NCI-H2227 (cell line): Measurements from ENCODE around the gene MEGF11.
"Not testable (repeated sequence)": the region's sequence is repeated elsewhere in the genome, so short reads cannot be mapped to it uniquely, and the experiment has no call there.

Experiments
- DNase-seq: peaks from one replicate; lab custom pipeline; 2025; ENCODE audit not compliant: unreplicated experiment; lab: John Stamatoyannopoulos, UW

MEGF11 gene

DNA sequence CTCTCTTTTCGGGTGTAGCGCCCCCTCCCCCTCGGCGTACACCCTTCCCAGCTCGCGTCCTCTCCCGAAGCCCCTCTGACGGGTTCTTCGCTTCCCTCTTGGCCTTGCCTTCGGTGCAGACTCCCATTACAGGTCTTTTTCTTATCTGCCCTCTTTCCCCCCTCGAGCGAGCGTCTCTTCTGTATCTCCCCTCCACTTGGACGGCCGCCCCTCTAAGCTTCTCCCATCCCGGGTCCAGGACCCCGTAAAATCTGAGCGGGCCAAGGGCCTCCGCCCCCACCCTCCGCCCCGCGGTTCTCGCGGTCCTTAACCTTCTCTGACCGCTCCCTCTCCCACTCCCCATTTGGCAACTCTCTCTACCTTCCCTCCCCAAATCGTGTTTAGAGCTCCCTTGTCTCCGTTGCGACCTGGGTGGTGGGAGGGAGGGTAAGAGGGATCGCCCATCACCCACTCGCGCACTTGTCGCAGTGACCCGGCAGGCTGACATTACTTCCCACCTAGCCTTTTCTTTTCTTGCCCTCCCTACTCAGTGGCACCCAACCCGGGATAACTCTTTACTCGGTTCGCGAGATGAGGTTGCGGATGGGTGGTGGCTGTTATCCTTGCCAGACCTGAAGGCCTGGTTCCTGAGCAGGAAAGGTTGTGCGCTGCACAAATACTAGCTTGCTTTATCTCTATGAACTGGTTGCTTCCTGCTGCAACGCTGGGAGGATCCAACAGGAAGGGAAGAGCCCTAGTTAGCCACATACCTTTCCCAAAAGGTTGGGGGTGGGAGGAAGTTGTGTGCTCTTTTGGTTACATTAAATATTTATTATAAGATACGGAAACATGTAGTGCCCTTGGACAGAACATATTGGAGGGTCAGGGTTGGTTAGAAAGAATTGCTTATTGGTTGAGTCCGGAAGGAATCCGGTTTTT is 383.3 kb downstream of the MEGF11 start:
- peak; percentile 10 for DNase-seq

DNA sequence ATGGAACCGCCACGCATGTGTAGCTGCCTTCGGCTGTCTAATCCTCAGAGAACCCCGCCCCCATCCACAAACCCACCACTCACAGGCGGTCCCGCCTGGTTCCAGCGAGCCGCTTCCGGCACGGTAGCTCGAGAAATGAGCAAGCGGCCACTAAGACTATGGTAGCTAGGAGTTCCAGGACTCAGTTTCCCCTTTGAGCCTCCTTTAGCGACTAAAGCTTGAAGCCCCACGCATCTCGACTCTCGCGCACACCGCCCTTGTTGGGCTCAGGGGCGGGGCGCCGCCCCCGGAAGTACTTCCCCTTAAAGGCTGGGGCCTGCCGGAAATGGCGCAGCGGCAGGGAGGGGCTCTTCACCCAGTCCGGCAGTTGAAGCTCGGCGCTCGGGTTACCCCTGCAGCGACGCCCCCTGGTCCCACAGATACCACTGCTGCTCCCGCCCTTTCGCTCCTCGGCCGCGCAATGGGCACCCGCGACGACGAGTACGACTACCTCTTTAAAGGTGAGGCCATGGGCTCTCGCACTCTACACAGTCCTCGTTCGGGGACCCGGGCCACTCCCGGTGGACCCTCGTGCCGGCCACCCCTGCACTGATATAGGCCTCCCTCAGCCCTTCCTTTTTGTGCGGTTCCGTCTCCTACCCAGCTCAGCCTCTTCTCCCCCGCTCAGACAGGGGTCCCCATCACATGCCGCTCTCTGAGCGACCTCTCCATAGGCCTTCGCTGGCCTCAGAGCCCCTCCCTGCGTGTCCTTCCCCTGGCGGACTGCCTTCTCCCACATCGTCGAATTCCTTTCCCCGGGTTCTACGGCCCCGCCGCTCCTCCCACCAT is 384.2 kb downstream of the MEGF11 start, which contains the start of gene RAB11A:
Gene RAB11A (plus strand): TSS at position 366 of the 828 bp plus-strand sequence. CDS start 95 bp downstream, at position 461.
- peak; percentile 92 for DNase-seq

DNA sequence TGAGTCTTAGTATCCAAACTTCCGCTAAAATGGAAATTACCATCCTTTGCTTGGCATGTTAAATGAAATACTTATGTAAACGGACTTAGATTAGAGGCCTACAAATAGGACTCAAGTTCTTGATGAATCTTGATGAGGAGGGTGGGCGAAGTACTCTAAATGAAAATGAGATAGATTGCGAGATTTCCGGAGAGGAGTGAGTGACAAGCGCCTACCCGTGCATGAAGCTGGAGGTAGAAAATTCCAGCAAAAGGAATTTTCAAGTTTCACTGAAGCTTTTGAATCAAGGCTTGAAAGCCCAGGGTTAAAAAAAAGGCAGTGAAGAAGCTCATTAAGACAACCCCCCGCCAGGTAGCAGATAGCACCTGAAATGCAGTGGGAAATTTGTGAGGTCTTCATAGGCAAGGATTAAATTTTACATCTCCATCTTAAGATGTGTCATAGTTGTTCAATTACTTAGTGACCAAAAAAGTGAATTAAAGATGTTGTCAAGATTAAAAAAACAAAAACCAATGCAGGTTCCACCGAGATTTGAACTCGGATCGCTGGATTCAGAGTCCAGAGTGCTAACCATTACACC is 384.9 kb downstream of the MEGF11 start:
- DNase-seq: peak; percentile 19

DNA sequence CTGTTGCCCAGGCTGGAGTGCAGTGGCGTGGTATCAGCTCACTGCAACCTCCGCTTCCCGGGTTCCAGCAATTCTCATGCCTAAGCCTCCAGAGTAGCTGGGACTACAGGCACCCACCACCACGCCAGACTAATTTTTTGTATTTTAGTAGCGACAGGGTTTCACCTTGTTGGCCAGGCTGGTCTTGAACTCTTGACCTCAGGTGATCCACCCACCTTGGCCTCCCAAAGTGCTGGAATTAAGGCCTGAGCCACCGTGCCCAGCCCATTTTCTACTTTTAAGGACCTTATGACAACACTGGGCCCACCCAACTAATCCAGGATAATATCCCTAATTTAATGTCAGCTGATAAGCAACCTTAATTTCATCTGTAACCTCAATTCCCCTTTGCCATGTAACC is 385.6 kb downstream of the MEGF11 start:
- not testable (repeated sequence) for DNase-seq

DNA sequence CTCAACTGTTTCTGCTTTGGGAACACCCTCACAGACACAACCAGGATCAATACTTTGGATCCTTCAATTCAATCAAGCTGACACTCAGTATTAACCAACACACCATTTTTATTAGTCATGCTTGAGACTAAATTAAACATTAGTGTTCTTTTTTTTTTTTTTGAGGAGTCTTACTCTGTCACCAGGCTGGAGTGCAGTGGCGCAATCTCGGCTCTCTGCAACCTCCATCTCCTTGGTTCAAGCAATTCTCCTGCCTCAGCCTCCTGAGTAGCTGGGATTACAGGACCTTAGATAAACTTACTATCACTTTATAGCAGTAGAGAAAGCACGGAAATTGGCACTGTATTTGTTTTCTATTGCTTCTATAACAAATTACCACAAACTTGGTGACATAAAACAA is 386.3 kb downstream of the MEGF11 start:
- no peak for DNase-seq

DNA sequence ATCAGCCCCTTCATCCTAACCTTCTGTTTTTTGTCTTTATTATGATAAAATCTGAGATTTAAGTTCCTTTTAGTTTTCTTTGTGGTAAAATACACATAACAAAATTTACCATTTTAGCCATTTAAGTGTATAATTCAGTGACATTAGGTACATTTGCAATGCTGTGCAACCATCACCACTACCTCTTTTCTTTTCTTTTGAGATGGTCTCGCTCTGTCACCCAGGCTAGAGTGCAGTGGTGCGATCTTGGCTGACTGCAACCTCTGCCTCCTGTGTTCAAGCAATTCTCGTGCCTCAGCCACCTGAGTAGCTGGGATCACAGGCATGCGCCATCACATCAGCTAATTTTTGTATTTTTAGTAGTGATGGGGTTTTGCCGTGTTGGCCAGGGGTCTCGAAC is 390.4 kb downstream of the MEGF11 start:
- no peak for DNase-seq

DNA sequence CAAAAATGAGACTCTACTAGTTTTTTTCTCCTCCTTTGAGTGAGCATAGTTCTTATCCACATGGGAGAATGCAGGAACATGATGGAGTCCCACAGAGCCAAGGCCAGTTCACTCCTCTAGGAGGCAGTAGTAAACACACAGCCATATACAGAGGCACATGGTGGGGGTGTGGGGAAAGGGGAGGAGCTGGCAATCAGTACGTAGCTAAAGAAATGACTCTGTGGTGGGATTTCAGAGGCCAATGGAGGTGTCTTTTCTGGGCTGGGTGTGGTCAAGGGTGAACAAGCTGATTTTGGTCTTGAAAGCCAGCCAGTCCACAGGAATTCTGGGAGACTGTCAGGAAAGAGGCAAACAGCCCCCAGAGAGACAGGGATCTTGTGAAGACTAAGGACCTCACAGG is 390.9 kb downstream of the MEGF11 start:
- DNase-seq: peak; percentile 69

DNA sequence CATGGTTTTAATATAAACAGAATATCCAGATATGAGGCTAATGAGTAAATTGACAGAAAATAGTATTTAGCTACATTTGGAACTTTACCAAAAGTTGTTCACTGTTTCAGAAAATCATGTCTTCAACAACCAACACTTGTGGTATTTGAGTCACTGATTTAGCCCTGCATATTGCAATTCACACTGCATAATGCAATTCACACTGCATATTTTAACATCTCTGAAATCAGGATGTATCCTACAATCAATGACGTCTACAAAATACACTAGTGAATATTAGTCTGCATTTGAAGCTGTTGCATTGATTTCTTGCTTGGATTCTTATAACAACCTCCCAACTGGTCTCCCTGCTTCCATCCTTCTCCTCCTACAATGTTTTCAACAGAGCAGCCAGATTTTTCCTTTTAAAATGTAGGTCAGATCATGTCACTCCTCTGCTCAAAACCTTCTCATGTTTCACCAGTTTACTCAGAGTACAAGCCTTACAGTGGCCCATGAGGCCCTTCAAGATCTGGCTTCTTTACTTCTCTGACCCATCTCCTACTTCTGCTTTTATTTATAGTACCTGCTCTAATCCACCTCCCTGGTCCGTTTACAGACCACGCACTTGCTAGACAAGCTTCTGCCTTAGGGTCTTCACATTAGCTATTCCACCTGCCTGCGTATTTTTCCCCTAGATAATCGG is 395.7 kb downstream of the MEGF11 start:
- DNase-seq: no peak

DNA sequence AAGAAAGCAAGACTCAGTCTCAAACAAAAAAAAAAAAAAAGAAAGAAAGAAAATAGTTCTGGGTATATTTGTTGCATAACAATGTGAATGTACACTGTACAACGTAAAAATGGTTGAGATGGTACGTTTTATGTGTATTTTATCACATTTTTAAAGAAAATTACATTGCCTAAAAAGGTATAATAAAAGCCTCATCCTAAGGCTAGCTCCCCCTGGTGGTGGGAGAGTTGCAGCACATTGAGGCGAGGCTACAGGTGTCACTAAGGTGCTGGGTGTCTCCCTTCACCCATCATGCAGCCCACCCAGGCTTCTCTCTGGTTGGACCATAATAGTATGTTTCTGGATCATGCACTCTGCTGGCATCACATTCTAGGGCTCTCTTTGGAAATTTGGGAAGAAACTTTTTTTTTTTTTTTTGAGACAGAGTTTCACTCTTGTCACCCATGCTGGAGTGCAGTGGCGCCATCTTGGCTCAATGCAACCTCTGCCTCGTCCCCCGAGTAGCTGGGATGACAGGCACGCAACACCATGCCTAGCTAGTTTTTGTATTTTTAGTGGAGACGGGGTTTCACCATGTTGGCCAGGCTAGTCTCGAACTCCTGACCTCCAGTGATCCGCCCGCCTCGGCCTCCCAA is 396.6 kb downstream of the MEGF11 start:
- DNase-seq: peak; percentile 69

DNA sequence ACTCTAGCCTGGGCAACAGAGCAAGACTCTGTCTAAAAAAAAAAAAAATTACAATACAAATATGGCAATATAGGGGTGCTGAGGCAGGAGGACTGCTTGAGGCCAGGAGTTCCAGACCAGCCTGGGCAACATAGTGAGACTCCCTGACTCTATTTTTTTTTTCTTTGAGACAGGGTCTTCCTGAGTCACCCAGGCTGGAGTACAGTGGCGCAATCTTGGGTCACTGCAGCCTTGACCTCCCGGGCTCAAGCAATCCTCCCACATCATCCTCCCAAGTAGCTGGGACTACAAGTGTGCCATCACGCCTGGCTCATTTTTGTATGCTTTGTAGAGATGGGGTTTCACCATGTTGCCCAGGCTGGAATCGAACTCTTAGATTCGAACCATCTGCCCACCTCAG is 401.6 kb downstream of the MEGF11 start:
- no peak for DNase-seq

DNA sequence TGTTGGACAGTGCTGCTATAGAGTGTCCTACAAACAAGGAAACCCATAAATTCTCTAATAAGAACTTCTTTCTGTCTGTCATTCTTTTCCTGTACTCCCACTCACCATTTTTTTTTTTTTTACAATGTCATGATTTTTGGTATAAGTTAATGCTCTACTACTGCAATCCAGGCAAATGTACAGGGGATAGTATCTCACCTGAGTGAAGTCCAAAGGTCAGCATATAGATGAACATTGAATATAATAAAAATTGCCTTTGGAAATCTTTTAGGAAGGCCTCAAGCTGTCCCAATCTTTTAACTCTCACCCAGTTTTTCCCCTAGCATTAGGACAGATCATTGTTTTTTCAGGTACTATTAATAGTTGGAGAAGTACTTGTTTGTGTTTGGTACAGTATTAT is 405.6 kb downstream of the MEGF11 start:
- no peak for DNase-seq

DNA sequence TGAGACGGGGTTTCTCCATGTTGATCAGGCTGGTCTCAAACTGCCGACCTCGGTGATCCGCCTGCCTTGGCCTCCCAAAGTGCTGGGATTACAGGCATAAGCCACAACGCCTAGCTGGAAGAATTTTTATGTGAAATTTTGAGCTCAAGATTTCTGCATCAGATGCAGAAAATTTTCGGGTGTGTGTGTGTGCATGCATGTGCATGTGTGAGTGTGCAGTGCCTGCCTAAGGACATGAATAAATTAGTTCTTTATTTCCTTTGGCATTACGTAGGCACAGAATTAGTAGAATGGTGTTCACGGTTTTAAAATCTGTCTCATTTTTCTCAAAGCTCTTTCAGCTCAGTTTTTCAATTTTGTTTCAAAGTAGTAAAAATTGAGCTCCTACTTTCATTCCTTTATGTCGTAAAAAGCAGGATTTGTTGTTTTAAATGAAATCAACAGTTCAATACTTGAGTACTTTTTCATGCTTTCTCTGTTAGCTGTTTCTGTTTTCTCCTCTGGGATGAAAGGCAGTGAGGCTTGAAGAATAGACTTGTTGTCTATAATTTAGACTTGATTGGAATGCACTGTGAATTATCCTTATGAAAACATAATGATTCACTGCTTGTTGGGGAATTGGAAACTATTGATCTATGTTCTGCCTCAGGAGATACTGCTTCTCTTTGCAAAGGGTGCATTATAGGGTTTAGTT is 407.6 kb downstream of the MEGF11 start:
- no peak for DNase-seq
